ENCODE measurements around the gene PLPP3. TPM values are rescaled to one million over a fixed set of nuclear protein-coding genes. Genes with fewer than 3 reads are reported as not detected.

Gene PLPP3
- polyA plus RNA-seq, 3 donors, result 0.21 to 0.32 TPM; not detected in 1

DNA sequence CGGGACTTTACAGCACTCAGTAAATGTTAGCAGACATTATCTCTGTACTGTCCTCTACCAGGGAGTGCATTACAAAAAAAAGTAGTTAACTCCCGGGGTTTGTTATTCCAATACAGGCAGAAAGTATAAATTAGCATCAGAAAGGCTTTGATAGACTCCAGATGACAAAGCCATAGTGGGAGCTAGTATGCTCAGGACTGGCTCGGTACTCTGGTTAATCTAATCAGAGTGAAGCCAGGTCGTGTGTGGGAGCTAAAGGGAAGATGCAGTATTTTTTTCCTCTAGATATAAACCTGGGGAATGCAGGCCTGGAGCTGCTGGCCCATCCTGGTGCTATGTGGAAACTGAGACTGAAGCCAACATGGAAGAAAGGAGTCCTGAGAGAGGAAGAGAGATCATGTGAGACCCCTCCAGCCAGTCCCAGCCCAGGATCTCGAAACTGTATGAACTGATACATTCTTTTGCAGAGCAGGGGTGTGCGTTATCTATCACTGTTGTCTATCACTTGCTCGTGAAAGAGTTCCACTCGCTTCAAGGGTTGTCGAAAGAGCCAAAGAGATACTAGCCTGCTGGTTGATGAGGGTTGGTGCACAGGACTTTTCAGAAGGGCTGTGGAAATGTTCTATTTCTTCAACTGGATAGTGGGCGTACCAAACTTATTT, 125.8 kb downstream of the PLPP3 start:
- WGBS (ENCODE audit: insufficient coverage), result 89% methylated on average over 3 of the region's 10 CpGs
- Mint-ChIP-seq H3K27me3 (ENCODE audit: low read depth in 3 of 3) (peaks cover 3 to 13% (median 4%) of the 10 kb centered on the region in 3 donors), H3K4me3 (no peak overlapping the region), H3K27ac (no peak overlapping the region), H3K4me1 (no peaks in the 10 kb centered on the region), H3K9me3 (peaks cover 0 to 2% (median 0%) of the 10 kb centered on the region in 7 donors), H3K36me3 (no peaks in the 10 kb centered on the region)
- Histone ChIP-seq H3K27ac (ENCODE audit: low read depth in 1 of 2, low read length in 2 of 2) (no peak overlapping the region), H3K36me3 (replicated peaks in 1 of 2; ENCODE audit: control insufficient read depth in 1 of 2, insufficient read depth in 2 of 2, low read length in 2 of 2) (no peaks in the 10 kb centered on the region), H3K27me3 (ENCODE audit: control insufficient read depth in 2 of 2, insufficient read depth in 2 of 2, low read length in 2 of 2) (no peaks in the 10 kb centered on the region), H2AFZ (ENCODE audit: insufficient read depth, low read depth, low read length, poor library complexity, severe bottlenecking) (no peak overlapping the region), H3K4me1 (ENCODE audit: control insufficient read depth in 1 of 2, insufficient read depth in 2 of 2, low read length in 2 of 2) (no peaks in the 10 kb centered on the region), H3K9ac (ENCODE audit: insufficient read depth, low read length, poor library complexity, severe bottlenecking) (no peak overlapping the region), H3K4me2 (replicated peaks; ENCODE audit: extremely low read depth, low read length, poor library complexity, severe bottlenecking) (no peak overlapping the region), H4K20me1 (ENCODE audit: insufficient read depth, low read length) (no peaks in the 10 kb centered on the region), H3K79me2 (ENCODE audit: insufficient read depth, low read length) (no peaks in the 10 kb centered on the region), H3K9me3 (replicated peaks in 1 of 2; ENCODE audit: control insufficient read depth in 1 of 2, insufficient read depth in 1 of 2, low read length in 2 of 2) (no peaks in the 10 kb centered on the region), H3K4me3 (replicated peaks in 1 of 3; ENCODE audit: low read depth in 2 of 3, low read length in 3 of 3) (no peak overlapping the region)
- TF ChIP-seq, protein P1, sequence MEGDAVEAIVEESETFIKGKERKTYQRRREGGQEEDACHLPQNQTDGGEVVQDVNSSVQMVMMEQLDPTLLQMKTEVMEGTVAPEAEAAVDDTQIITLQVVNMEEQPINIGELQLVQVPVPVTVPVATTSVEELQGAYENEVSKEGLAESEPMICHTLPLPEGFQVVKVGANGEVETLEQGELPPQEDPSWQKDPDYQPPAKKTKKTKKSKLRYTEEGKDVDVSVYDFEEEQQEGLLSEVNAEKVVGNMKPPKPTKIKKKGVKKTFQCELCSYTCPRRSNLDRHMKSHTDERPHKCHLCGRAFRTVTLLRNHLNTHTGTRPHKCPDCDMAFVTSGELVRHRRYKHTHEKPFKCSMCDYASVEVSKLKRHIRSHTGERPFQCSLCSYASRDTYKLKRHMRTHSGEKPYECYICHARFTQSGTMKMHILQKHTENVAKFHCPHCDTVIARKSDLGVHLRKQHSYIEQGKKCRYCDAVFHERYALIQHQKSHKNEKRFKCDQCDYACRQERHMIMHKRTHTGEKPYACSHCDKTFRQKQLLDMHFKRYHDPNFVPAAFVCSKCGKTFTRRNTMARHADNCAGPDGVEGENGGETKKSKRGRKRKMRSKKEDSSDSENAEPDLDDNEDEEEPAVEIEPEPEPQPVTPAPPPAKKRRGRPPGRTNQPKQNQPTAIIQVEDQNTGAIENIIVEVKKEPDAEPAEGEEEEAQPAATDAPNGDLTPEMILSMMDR (IDR thresholded peaks at IDR 0.05), result no peak
- intact Hi-C loops (cut with micrococcal nuclease), result no loop called here
- no peak for DNase-seq

DNA sequence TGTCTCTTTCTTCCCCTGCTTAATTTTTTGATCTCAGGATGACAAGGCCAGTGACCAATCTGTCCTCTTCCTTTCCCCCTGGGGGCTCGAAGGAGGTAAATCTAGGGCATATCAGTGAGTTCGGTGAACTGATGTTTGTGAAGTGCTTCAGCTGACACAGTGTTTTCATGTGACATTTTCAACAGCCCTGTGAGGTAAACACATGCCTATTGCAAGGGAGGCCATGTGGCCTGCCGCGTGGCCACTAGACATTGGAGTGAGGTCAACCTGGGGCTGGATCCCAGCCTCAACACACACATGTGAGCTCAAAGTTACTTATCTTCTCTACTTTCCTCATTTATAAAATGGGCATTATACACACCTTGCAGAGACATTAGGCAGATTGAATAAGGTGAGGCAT, 126.3 kb downstream of the PLPP3 start:
- no peak overlapping the region for H3K27ac ChIP-seq (ENCODE audit: low read depth in 1 of 2, low read length in 2 of 2)
- no peaks in the 10 kb centered on the region for H3K4me1 ChIP-seq (ENCODE audit: control insufficient read depth in 1 of 2, insufficient read depth in 2 of 2, low read length in 2 of 2)
- no peaks in the 10 kb centered on the region for H4K20me1 ChIP-seq (ENCODE audit: insufficient read depth, low read length)
- no peaks in the 10 kb centered on the region for H3K27me3 ChIP-seq (ENCODE audit: control insufficient read depth in 2 of 2, insufficient read depth in 2 of 2, low read length in 2 of 2)
- H2AFZ ChIP-seq (ENCODE audit: insufficient read depth, low read depth, low read length, poor library complexity, severe bottlenecking), result no peak overlapping the region
- Mint-ChIP-seq H3K4me3 (no peak overlapping the region), H3K9me3 (peaks cover 0 to 2% (median 0%) of the 10 kb centered on the region in 7 donors), H3K36me3 (no peaks in the 10 kb centered on the region), H3K27me3 (ENCODE audit: low read depth in 3 of 3) (peaks cover 3 to 8% (median 4%) of the 10 kb centered on the region in 3 donors), H3K4me1 (no peaks in the 10 kb centered on the region), H3K27ac (peak overlapping the region in 1 of 7 donors; percentile 61)
- TF ChIP-seq, protein P1 (IDR thresholded peaks at IDR 0.05), result no peak
- H3K36me3 ChIP-seq (replicated peaks in 1 of 2; ENCODE audit: control insufficient read depth in 1 of 2, insufficient read depth in 2 of 2, low read length in 2 of 2), result no peaks in the 10 kb centered on the region
- no peak overlapping the region for H3K9ac ChIP-seq (ENCODE audit: insufficient read depth, low read length, poor library complexity, severe bottlenecking)
- DNase-seq, result no peak
- 95% methylated on average over 2 of the region's 4 CpGs for whole genome bisulfite sequencing (ENCODE audit: insufficient coverage)
- no peak overlapping the region for H3K4me2 ChIP-seq (replicated peaks; ENCODE audit: extremely low read depth, low read length, poor library complexity, severe bottlenecking)
- intact Hi-C loops (cut with micrococcal nuclease), result no loop called here
- H3K9me3 ChIP-seq (replicated peaks in 1 of 2; ENCODE audit: control insufficient read depth in 1 of 2, insufficient read depth in 1 of 2, low read length in 2 of 2), result no peaks in the 10 kb centered on the region
- H3K4me3 ChIP-seq (replicated peaks in 1 of 3; ENCODE audit: low read depth in 2 of 3, low read length in 3 of 3), result no peak overlapping the region
- no peaks in the 10 kb centered on the region for H3K79me2 ChIP-seq (ENCODE audit: insufficient read depth, low read length)
